Measurements from ENCODE around the gene TLX2. TPM values are rescaled to one million over a fixed set of nuclear protein-coding genes. Genes with fewer than 3 reads are reported as not detected.

TLX2 gene
- total and polyA plus RNA-seq, 2 of the 13 experiments (the other 11 are each of a cell fraction or from before 2014, with no cell fraction given), result 0.05 to 0.20 TPM

DNA sequence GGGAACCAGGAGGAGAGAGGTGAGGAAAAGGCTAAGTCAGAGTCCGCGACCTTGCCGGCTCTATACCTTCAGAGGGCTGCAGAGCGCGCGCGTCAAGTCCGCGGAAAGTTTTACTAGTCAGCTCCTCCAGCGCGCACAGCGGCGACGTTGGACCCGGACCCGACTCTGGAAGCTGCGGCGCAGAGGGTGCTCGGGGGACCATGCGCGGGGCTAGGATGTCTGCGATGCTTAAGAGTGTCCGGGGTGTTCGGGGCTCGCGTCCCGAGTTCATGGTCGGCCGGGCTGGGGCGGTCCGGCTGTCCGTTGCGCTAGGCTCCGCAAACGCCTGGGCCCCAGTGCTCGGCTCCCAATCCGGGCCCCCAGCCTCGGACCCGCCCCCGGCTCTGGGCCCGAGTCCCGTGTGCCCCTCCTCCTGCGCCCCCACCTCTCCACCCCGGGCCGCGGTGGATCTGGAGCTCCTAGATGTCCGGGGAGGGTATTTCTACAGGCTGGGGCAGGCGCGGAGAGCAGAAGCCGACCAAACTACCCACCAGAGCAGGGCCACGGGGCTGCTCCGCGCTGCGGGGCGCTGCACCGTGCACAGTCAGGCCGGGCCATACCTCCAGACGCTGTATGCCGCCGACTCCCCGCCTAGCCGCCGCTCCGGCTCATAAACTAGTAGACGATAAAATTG, 14.8 kb upstream of the TLX2 start, which contains the start of gene LBX2 (continued):
- TF ChIP-seq, protein P1, sequence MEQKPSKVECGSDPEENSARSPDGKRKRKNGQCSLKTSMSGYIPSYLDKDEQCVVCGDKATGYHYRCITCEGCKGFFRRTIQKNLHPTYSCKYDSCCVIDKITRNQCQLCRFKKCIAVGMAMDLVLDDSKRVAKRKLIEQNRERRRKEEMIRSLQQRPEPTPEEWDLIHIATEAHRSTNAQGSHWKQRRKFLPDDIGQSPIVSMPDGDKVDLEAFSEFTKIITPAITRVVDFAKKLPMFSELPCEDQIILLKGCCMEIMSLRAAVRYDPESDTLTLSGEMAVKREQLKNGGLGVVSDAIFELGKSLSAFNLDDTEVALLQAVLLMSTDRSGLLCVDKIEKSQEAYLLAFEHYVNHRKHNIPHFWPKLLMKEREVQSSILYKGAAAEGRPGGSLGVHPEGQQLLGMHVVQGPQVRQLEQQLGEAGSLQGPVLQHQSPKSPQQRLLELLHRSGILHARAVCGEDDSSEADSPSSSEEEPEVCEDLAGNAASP (CRISPR knock-in tag; IDR thresholded peaks at IDR 0.05; ENCODE audit: borderline replicate concordance), result no peak
- TF ChIP-seq ZNF143 (CRISPR knock-in tag; IDR thresholded peaks at IDR 0.05) (no peak), ZNF703 (CRISPR knock-in tag; IDR thresholded peaks at IDR 0.05; ENCODE audit: borderline replicate concordance) (0 out of 2 replicates have a peak, but pooled peaks have one; percentile 15), PITX1 (CRISPR knock-in tag; IDR thresholded peaks at IDR 0.05) (peak; percentile 49), ZBTB43 (CRISPR knock-in tag; conservative IDR thresholded peaks at IDR 0.05) (no peak), PRMT3 (CRISPR knock-in tag; IDR thresholded peaks at IDR 0.05; ENCODE audit: borderline replicate concordance, low read depth) (no peak)

GRCh38 chr2:74499940-74500577, 14.2 kb upstream of the TLX2 start:
- DNase-seq (ENCODE audit: low spot score), result no peak
- peak overlapping the region; percentile 18; the same call in 1 of the 2 replicates for H3K9ac ChIP-seq (ENCODE audit: insufficient read depth, low read depth, low read length)
- no peaks in the 10 kb centered on the region for H3K36me3 ChIP-seq (replicated peaks in 1 of 2; ENCODE audit: control insufficient read depth in 1 of 2, insufficient read depth in 2 of 2, low read length in 2 of 2)
- no peaks in the 10 kb centered on the region for H4K20me1 ChIP-seq (ENCODE audit: insufficient read depth, low read length)
- in situ Hi-C loops (cut with HindIII; ENCODE audit: extremely low pct_ligation_motif_present, low pct_unique_long_range_greater_than_20kb), result no loop called here
- peaks cover 77% of the 10 kb centered on the region for H3K4me1 ChIP-seq (ENCODE audit: insufficient read depth, low read length)
- BruUV-seq (replicated peaks), result no TSS peak
- peak overlapping the region; percentile 92 for H3K4me2 ChIP-seq (ENCODE audit: low read depth, low read length)
- peaks cover 36% of the 10 kb centered on the region for H3K79me2 ChIP-seq (ENCODE audit: insufficient read depth, low read length)
- ATAC-seq, result no peak
- no peak overlapping the region for H2AFZ ChIP-seq (ENCODE audit: low read length)
- intact Hi-C loops (cut with micrococcal nuclease; ENCODE audit: unreplicated experiment), result loop anchor here (2.0 to 10.0 kb wide), 2 partner anchors 59 to 1805 kb away; partner anchors contain the start of gene RTKN
- peak overlapping the region; percentile 32 to 66 (median 53); a peak in 5 of 6 replicates for H3K4me3 ChIP-seq (replicated peaks in 1 of 3; ENCODE audit: insufficient read depth in 1 of 3, low read depth in 2 of 3, low read length in 3 of 3)
- no peak for FAIRE-seq
- H3K27me3 ChIP-seq (ENCODE audit: control insufficient read depth in 1 of 2, insufficient read depth in 2 of 2, low read length in 2 of 2), result no peaks in the 10 kb centered on the region; a peak in 1 of 5 replicates
- ChIA-PET POLR2A (interaction anchor here (0.7 to 16.5 kb wide), 8 partner anchors 19 to 70 kb away, joined by 3 to 795 read pairs (median 46); partner anchors contain the start of genes AUP1, CCDC142, DQX1 and HTRA2), CTCF (ENCODE audit: low intra/inter-chr PET ratio, low total read pairs) (no interaction called here)
- H3K27ac ChIP-seq (ENCODE audit: extremely low read length, insufficient read depth, low read length), result peak overlapping the region; percentile 70
- H3K9me3 ChIP-seq (ENCODE audit: low read length), result no peaks in the 10 kb centered on the region
- 67% methylated on average over 11 of the region's 15 CpGs for WGBS (ENCODE audit: low lambda C conversion rate)
- no peak for TF ChIP-seq ZKSCAN5 (CRISPR knock-in tag; IDR thresholded peaks at IDR 0.05)
- no peak for TF ChIP-seq SP1 (IDR thresholded peaks at IDR 0.05)
- no peak for TF ChIP-seq SP1 (CRISPR knock-in tag; IDR thresholded peaks at IDR 0.05)
- TF ChIP-seq SMARCC2 (IDR thresholded peaks at IDR 0.05), result no peak
- TF ChIP-seq MIER2 (CRISPR knock-in tag; IDR thresholded peaks at IDR 0.05), result no peak
- TF ChIP-seq POLR2A (IDR thresholded peaks at IDR 0.05; ENCODE audit: insufficient read depth in 1 of 2, low read depth in 2 of 2, low read length in 2 of 2), result peak in 1 of 2 experiments; percentile 40; a peak in 1 of 4 replicates
- TF ChIP-seq HNF1A (IDR thresholded peaks at IDR 0.05; ENCODE audit: low read depth), result no peak
- TF ChIP-seq HNF1A (CRISPR knock-in tag; IDR thresholded peaks at IDR 0.05; ENCODE audit: borderline replicate concordance), result no peak
- TF ChIP-seq ZNF703 (CRISPR knock-in tag; IDR thresholded peaks at IDR 0.05; ENCODE audit: borderline replicate concordance), result 0 out of 2 replicates have a peak, but pooled peaks have one; percentile 2
- TF ChIP-seq ZFAT (CRISPR knock-in tag; conservative IDR thresholded peaks at IDR 0.05), result 0 out of 2 replicates have a peak, but pooled peaks have one; percentile 22

Measured in HepG2 (cell line).